Mucosa of rectum (tissue), 2 donors: ENCODE data around the gene GADL1.

Source experiments
- H3K27ac ChIP-seq, 2 donors: one replicate each; pipeline ENCODE4 v1.7.0; 2013; ENCODE audit warnings: inconsistent platforms in 2 of 2, low read depth in 2 of 2, low read length in 2 of 2
- H3K27me3 ChIP-seq, 2 donors: one replicate each; pipeline ENCODE4 v1.7.0; 2013; ENCODE audit warnings: low read length in 2 of 2; ENCODE audit not compliant: control insufficient read depth in 2 of 2, insufficient read depth in 2 of 2
- H3K36me3 ChIP-seq, 2 donors: one replicate each; pipeline ENCODE4 v1.7.0; 2013; ENCODE audit warnings: low read length in 2 of 2; ENCODE audit not compliant: control insufficient read depth in 2 of 2, insufficient read depth in 2 of 2
- H3K4me1 ChIP-seq, 2 donors: one replicate each; pipeline ENCODE4 v1.7.0; 2013; ENCODE audit warnings: low read length in 2 of 2, mild to moderate bottlenecking in 1 of 2; ENCODE audit not compliant: control insufficient read depth in 2 of 2, insufficient read depth in 2 of 2
- H3K4me3 ChIP-seq, 2 donors: one replicate each; pipeline ENCODE4 v1.7.0; 2013; ENCODE audit warnings: low read length in 2 of 2
- H3K9ac ChIP-seq, 2 donors: one replicate each; pipeline ENCODE4 v1.7.0; 2013; ENCODE audit warnings: low read length in 2 of 2, low read depth in 1 of 2, mild to moderate bottlenecking in 1 of 2
- H3K9me3 ChIP-seq, 2 donors: one replicate each; pipeline ENCODE4 v1.7.0; 2013; ENCODE audit warnings: low read length in 2 of 2; ENCODE audit not compliant: control insufficient read depth in 2 of 2
- donor health status: healthy.
- donor health status: Normal muscosa, but diverticular disease.

Gene GADL1

GRCh38 chr3:30693470-30694120 lies 200.9 kb downstream of the GADL1 start:
- Histone ChIP-seq H3K27ac (no peak overlapping the region), H3K4me1 (peaks cover 6 to 14% of the 10 kb centered on the region in 2 donors), H3K9ac (no peak overlapping the region), H3K27me3 (no peaks in the 10 kb centered on the region), H3K36me3 (peaks cover 12 to 30% of the 10 kb centered on the region in 2 donors), H3K9me3 (no peaks in the 10 kb centered on the region), H3K4me3 (no peak overlapping the region)

- H3K4me3 ChIP-seq: no peak overlapping the region
- no peaks in the 10 kb centered on the region for H3K9me3 ChIP-seq
- H3K27me3 ChIP-seq: no peaks in the 10 kb centered on the region
- H3K36me3 ChIP-seq: peaks cover 12 to 32% of the 10 kb centered on the region in 2 donors
- H3K4me1 ChIP-seq: peaks cover 15 to 24% of the 10 kb centered on the region in 2 donors
- H3K27ac ChIP-seq: no peak overlapping the region
- no peak overlapping the region for H3K9ac ChIP-seq
These were observed 201.8 kb downstream of the GADL1 start for GRCh38 chr3:30692498-30693130.

GRCh38 chr3:30691944-30692343 lies 202.5 kb downstream of the GADL1 start:
- H3K4me1 ChIP-seq: peaks cover 15 to 25% of the 10 kb centered on the region in 2 donors
- peaks cover 12 to 32% of the 10 kb centered on the region in 2 donors for H3K36me3 ChIP-seq
- no peak overlapping the region for H3K27ac ChIP-seq
- H3K9me3 ChIP-seq: no peaks in the 10 kb centered on the region
- H3K4me3 ChIP-seq: no peak overlapping the region
- H3K9ac ChIP-seq: no peak overlapping the region
- H3K27me3 ChIP-seq: no peaks in the 10 kb centered on the region

- Histone ChIP-seq H3K4me1 (peaks cover 15 to 25% of the 10 kb centered on the region in 2 donors), H3K27me3 (no peaks in the 10 kb centered on the region), H3K27ac (peak overlapping the region in 1 of 2 donors; percentile 12), H3K4me3 (no peak overlapping the region), H3K36me3 (peaks cover 12 to 32% of the 10 kb centered on the region in 2 donors), H3K9me3 (no peaks in the 10 kb centered on the region), H3K9ac (no peak overlapping the region)
These were observed 203.1 kb downstream of the GADL1 start for GRCh38 chr3:30691249-30691880.

GRCh38 chr3:30690199-30690598 lies 204.3 kb downstream of the GADL1 start:
- Histone ChIP-seq H3K9ac (no peak overlapping the region), H3K36me3 (peaks cover 11 to 27% of the 10 kb centered on the region in 2 donors), H3K4me3 (no peak overlapping the region), H3K27me3 (no peaks in the 10 kb centered on the region), H3K27ac (peak overlapping the region in 1 of 2 donors; percentile 6), H3K9me3 (no peaks in the 10 kb centered on the region), H3K4me1 (peaks cover 15 to 25% of the 10 kb centered on the region in 2 donors)

GRCh38 chr3:30688776-30689641 lies 205.5 kb downstream of the GADL1 start:
- no peaks in the 10 kb centered on the region for H3K27me3 ChIP-seq
- peak overlapping the region; percentile 30 to 53 for H3K4me3 ChIP-seq
- peaks cover 15 to 25% of the 10 kb centered on the region in 2 donors for H3K4me1 ChIP-seq
- H3K27ac ChIP-seq: peak overlapping the region; percentile 67 to 78
- no peaks in the 10 kb centered on the region for H3K9me3 ChIP-seq
- peak overlapping the region in 1 of 2 donors; percentile 15 for H3K9ac ChIP-seq
- peaks cover 7 to 16% of the 10 kb centered on the region in 2 donors for H3K36me3 ChIP-seq

GRCh38 chr3:30687930-30688570 lies 206.4 kb downstream of the GADL1 start:
- Histone ChIP-seq H3K27me3 (no peaks in the 10 kb centered on the region), H3K4me3 (no peak overlapping the region), H3K9ac (no peak overlapping the region), H3K4me1 (peaks cover 15 to 25% of the 10 kb centered on the region in 2 donors), H3K9me3 (no peaks in the 10 kb centered on the region), H3K36me3 (peaks cover 7 to 16% of the 10 kb centered on the region in 2 donors), H3K27ac (peak overlapping the region; percentile 67 to 78)

GRCh38 chr3:30686799-30687198 lies 207.7 kb downstream of the GADL1 start:
- Histone ChIP-seq H3K4me3 (no peak overlapping the region), H3K36me3 (peaks cover 3 to 8% of the 10 kb centered on the region in 2 donors), H3K9ac (no peak overlapping the region), H3K27ac (no peak overlapping the region), H3K9me3 (no peaks in the 10 kb centered on the region), H3K27me3 (no peaks in the 10 kb centered on the region), H3K4me1 (peaks cover 18 to 30% of the 10 kb centered on the region in 2 donors)

- no peak overlapping the region for H3K27ac ChIP-seq
- H3K36me3 ChIP-seq: peaks cover 2 to 6% of the 10 kb centered on the region in 2 donors
- no peak overlapping the region for H3K4me3 ChIP-seq
- H3K9me3 ChIP-seq: no peaks in the 10 kb centered on the region
- H3K27me3 ChIP-seq: no peaks in the 10 kb centered on the region
- H3K9ac ChIP-seq: no peak overlapping the region
- H3K4me1 ChIP-seq: peaks cover 18 to 36% of the 10 kb centered on the region in 2 donors
These were observed 208.3 kb downstream of the GADL1 start for GRCh38 chr3:30686176-30686575.
